Body of pancreas (tissue), 2 donors: ENCODE data around the gene PRMT6. TPM values are rescaled to one million over a fixed set of nuclear protein-coding genes. Genes with fewer than 3 reads are reported as not detected.

Experiments
- total RNA-seq, 2 donors: library from RNA; depleted of rRNA; stranded (reverse); fragments of >200 nt; gene quantifications; one replicate each; pipeline ENCODE4 v1.1.0, GENCODE V29; 2016

The PRMT6 gene
- total RNA-seq, 2 donors from 2014 or later, result 8.9 to 9.9 TPM

Other genes starting within 250 kb of the PRMT6 start
- 1 to 10 TPM in 1 of 2 donors, under 1 TPM in 1; 0.26 to 4.9 TPM for gene NTNG1, start 84.4 kb downstream of the PRMT6 start, total RNA-seq